HG02588 (cell line): ENCODE measurements around the gene NOS1AP.
"Not testable (repeated sequence)": the region's sequence is repeated elsewhere in the genome, so short reads cannot be mapped to it uniquely, and the experiment has no call there.

Experiments
- ATAC-seq: cut with Tn5 transposase; IDR thresholded peaks from one replicate; pipeline ENCODE4 v1.9.1; 2021; ENCODE audit warnings: mild to moderate bottlenecking, moderate library complexity; ENCODE audit not compliant: unreplicated experiment

The NOS1AP gene

DNA sequence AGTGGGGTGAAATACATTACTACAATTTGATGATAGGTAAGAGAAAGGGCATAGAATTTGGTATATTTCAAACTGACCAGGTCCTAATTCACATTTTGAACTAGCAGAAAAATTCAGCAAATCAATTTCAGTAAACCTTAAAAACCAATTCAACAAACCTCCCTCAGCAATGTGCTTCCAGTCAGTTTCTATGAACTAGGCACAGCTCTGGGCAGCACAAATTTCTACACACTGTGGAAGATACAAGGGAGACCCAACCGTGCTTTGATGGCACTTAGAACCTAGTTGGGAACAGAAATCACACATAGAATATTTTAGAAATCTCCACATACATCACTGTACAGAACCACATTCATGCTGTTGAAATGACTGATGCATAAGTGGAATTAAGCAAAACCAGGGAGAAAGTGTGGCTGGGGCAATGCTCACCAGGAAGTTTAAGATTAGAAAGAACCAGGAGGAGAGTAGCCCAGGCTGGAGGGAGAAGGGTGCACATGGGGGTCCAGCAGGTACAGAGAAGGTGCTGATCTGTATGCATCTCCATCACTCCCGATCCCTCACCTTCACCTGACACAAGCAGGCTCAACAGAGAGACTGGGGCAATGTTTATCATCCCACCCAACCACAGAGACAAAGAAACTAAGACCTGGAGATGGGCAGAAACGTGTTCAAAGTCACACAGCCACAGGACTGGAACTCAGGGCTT lies 326.9 kb downstream of the NOS1AP start:
- no peak for ATAC-seq

DNA sequence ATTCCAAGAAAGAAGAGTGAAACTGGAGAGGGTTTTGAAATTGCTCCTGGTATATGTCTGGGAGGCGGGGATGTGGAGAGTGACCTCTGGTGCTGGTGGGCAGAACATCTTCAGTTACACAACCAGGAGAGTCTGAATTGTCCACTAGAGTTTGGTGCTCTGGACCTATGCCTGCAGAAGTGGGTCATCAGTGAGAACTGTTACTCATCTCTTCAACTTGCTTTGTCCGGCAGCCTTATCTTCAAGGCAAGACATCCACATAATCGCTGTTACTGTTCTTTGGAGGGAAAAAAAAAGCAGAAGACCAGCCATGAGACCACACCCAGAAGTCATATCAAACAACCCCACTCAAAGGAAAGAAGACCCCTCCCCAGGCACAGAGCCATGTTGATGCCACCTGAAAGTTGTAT lies 327.6 kb downstream of the NOS1AP start:
- ATAC-seq = no peak

DNA sequence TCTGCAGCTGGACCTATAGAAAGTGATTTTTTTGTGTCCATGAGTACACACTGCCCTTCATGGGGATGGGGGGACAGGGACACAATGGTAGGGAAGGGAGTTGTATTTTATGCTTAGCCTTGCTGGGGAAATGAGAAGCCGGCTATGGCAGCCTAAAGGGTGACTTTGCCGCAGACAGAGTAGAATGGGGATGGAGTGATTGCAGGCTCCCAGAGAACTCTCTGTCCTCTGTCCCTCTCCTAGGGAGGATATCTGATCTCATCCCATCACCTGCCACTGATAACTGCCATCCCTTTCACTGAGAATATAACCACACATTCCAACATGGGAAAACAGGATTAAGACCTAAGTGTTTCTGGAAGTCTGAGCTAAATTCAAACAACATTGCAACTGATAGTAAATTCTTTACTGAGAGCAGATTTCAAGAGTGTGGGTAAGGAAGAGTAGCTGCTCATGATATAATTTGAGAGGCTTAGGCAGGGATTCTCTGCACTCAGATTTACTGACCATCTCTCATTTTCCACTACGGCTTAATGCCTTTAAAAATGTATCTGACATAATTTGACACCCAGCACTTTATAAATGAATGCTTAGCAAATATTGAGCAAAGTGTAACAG lies 328.6 kb downstream of the NOS1AP start:
- ATAC-seq = no peak

DNA sequence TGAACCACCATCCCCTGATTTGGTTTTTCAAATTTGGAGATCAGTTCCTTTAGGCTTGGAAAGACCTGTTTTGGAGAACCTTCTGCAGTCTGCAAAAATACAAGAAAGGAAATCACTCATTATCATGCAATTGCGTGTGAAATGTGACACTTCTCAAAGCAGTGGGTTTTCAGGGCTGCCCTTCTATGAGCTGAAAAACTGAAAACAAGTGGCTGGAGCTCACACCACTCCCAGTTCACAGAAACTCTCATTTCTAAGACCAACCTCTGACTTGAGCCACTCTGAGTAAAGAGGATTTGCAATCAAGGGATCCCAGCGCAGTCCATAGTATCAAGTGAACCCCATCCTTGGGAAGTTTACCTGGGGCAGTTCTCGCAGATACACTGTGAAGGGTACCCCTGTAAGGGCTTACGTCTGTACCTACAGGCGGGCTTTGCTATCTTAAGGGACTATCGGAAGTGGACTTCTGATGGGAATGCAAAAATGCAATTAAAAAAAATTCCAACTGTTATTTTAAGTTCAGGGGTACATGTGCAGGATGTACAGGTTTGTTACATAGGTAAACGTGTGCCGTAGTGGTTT lies 329.6 kb downstream of the NOS1AP start:
- ATAC-seq = no peak

DNA sequence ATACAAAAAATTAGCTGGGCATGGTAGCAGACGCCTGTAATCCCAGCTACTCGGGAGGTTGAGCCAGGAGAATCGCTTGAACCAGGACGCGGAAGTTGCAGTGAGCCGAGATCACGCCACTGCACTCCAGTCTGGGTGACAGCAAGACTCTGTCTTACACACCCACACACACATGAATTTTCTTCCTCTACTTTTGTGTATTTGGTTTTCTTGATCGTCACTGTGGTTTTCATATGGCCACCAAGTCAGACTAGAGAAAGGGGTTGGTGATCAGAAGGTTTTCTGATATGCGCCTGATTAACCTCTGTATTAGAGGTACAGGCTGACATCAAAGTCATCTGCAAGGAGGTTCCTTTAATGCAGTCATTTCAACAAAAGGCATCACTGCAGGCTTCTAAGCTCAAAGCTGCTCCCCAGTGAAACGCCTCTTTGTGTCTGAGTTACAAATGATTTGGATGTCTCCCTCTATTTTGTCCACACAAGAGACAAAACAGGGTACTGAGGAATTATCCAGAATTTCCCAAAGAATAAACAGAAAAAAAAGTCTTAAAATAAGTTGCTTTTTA lies 331.4 kb downstream of the NOS1AP start:
- ATAC-seq = no peak

DNA sequence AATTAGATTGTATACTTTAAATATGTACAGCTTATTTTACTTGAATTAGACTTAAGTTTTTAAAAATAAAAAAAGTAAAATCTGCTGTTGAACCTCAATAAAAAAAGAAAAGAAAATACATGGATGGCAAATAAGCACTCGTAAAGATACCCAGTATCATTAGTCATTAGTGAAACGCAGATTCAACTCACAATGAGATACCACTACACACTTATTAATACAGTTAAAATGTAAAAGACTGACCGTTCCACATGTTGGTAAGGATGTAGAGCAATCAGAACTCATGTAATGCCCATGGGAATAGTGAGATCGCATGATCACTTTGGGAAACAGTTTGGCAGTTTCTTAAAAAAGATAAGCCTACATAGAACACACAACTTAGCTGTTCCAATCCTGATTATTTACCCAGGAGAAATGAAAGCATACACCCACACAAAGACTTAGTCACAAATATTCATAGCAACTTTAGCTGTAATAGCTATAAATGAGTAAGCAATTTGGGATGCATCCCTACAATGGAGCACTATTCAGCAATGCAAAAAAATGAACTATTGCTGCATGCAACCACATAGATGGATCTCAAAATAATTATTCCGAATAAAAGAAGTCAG lies 335.2 kb downstream of the NOS1AP start:
- no peak for ATAC-seq

DNA sequence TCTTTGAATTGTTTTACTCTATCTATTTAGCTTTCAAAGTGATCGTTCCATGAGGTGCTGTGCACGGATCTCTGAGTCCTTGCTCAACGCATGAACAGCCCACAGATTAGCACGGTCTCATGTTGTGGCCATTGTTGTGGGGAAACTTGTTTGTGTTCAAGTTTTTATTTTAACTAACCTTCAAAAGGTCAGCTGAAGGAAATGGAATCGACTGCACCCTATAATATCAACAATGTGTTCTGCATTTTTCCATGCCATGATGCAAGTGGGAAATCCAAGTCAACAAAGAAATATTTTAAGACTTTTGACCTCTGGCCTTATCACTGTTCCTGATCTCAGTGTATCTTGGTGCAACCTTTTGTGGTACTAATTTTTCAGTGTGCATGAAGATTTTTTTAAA lies 336.3 kb downstream of the NOS1AP start:
- no peak for ATAC-seq

DNA sequence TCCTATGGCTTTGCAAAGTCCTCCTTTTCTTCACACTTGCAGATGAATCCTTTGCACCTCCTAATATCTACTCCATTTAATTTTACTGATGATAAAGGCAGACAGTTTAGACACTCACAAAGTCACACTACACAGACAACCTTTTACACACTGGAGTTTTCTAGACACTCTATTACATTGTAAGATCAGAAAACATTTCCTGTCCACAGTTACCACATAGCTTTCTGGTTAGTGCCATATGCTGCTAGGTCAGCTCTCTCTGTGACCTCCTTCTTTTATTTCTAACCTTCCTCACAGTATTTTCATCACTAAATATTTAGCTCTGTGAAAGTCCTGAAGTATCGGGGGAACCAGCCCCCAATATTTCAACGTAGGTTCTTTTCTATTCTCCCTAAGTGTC lies 337.3 kb downstream of the NOS1AP start:
- ATAC-seq = no peak

DNA sequence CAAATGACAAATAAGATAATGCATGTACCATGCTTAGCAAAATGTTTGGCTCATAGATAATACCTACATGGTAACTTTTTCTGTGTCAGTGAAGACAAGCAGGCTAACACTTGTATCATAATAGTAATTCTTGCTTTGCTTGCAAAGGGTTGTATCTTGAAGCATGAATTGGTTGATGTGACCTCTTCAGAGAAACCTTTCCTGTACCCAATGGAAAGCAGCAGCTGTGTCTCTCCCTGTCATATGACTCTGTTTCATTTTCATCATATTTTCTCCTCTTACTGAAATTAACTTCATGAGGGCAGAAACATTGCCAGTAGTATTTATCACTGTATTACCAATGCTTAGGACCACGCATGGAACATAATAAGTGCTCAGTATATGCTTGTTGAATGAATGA lies 338.0 kb downstream of the NOS1AP start:
- no peak for ATAC-seq

DNA sequence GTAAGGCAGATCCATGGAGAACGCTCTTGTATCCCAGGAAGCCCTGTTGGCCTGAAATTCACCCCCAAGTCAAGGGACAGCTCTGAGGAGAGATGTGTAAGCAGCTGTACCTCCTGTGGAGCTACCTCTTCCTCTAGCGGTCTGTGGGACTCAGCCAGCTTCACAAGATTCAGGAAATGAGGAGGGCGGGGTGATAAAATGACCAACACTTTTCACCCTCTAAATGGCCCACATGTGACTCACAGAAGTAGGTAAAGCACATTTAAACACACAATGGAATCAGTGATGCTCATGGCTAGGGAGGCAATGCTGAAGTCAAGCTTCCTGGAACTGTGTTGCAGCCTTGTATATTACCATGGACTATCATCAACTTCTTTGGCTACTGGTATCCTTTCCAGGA lies 342.5 kb downstream of the NOS1AP start, which contains the start of gene SH2D1B:
Gene SH2D1B, minus strand, starts transcription at position 135 of the 400 bp plus-strand sequence. Its CDS starts 120 bp downstream, at position 15.
- ATAC-seq = no peak

DNA sequence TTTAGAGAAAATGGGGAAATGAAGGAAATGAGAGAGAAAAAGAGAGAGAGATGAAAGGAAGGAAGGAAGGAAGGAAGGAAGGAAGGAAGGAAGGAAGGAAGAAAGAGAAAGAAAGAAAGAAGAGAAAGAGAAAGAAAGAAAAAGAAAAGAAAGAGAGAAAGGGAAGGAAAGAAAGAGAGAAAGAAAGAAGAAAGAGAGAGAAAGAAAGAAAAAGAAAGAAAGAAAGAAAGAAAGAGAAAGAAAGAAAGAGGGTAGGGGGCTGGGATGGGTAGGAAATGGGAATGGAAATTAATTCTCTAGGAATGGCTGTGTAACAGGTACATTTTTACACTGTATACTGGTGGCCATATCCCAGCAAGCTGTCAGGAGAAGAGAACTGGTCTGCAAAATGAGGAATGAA lies 346.7 kb downstream of the NOS1AP start:
- ATAC-seq = no peak

DNA sequence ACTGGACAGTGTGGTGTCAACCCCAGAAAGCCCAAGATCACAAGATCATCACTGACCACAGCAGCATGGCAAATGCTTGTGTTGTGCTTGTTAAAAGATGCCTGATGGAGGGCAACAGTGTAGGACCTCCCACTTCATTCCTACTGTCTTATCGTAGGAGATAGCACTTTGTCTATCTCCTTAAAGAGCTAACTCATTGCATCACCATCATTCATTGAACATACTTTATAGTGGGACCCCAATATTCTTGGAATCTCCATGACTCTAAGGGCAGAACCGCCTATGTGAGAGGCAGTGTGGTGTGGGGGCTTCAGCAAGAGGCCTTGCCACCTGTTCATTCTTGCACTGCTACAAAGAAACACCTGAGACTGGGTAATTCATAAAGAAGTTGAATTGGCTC lies 347.4 kb downstream of the NOS1AP start:
- no peak for ATAC-seq

DNA sequence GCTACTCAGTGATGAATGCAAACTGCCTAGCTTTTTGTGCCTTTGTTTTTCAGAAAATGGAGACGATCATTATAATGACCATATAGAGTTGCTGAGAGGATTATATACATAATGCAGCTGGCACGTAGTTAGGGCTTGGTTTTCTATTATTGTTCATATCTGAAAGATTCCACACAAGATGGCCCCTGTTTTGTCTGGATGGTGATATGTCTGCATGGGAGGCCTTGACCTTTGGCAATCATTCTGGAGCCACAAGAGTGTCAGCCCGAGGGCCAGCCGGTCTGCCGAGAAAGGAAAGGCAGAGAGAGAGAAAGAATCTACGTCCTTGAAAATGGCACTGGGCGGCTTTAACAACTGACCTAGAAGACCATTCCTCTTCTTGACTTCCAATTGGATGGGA lies 348.2 kb downstream of the NOS1AP start:
- ATAC-seq = no peak

DNA sequence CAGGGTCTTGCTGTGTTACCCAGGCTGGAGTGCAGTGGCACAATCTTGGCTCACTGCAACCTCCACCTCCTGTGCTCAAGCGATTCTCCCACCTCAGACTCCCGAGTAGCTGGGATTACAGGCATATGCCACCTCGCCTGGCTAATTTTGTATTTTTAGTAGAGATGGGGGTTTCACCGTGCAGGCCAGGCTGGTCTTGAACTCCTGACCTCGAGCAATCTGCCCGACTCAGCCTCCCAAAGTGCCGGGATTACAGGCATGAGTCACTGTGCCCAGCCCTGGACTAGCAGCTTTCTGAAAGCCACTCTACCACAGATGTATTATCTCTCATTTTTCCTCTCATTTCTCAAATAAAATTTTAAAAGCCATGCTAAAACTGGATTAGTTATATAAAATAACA lies 349.1 kb downstream of the NOS1AP start:
- not testable (repeated sequence) for ATAC-seq

DNA sequence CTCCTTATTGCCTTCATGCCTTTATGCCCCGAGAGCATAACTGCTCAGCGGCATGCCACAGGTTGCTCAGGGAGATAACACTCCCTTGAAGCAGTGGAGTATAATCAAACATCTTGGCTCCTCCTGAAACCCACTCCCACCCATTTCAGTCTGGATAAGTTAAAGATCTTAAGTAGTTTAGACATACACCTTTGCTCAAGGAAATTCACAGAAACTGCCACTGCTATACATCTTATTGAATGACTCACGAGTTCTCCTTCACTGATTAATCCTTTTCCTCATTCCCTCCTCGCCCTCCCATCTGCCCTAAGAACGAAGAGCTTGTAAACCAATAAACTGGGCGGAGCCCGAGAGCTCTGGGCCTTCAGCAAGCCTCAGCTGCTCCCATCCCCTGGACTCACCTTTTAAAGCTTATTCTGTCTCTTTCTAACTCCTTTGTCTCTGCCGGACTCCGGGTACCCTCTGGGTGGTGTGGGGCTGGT lies 350.0 kb downstream of the NOS1AP start:
- not testable (repeated sequence) for ATAC-seq
